Measurements from ENCODE around the gene ADSL.

Gene ADSL

GRCh38 chr22:40436505-40437431, 90.5 kb downstream of the ADSL start:
- DNase-seq (ENCODE audit: low read depth in 2 of 2) = no peak

Data from stimulated activated CD4-positive, alpha-beta T cell treated with anti-CD3 and anti-CD28 coated beads, Interleukin-1b, Interleukin-23, amount 100 ng/mL, for 1 hour (primary cell).